H1 (cell line): ENCODE results near the gene EGLN3. TPM values are rescaled to one million over a fixed set of nuclear protein-coding genes. Genes with fewer than 3 reads are reported as not detected.

Source experiments
- CTCF ChIA-PET: fragments of 300-600 bp; sonication (Branson Sonifier 250); formaldehyde crosslinking; loops from one replicate; lab custom pipeline; 2021; ENCODE audit not compliant: partially characterized antibody; lab: Charles Lee
- POLR2A ChIA-PET: fragments of 300-600 bp; sonication (Branson Sonifier 250); formaldehyde crosslinking; loops from one replicate; lab custom pipeline; 2021; ENCODE audit warnings: inconsistent platforms; ENCODE audit not compliant: partially characterized antibody; lab: Charles Lee
- DNase-seq, 2 experiments: peaks; one replicate each; pipeline versions ENCODE4 v3.0.0 to v3.0.0-alpha.2; 2010 to 2022; ENCODE audit warnings: low spot score in 2 of 2, low read depth in 1 of 2, mixed read lengths in 1 of 2
- FAIRE-seq: peaks from 2 replicates; lab custom pipeline; 2011; peaks lifted over from hg19 to GRCh38; lab: Jason Lieb, UNC
- H2AFZ ChIP-seq: 2 replicates; pipeline ENCODE4 v1.8.1; 2012; ENCODE audit warnings: low read length, inconsistent platforms
- H2AK5ac ChIP-seq: 2 replicates; pipeline ENCODE4 v1.6.1; 2013; ENCODE audit warnings: low read depth, low read length
- H2BK120ac ChIP-seq: replicated peaks from 2 replicates; pipeline ENCODE3; 2013; ENCODE audit warnings: low read depth, low read length, inconsistent platforms
- H2BK12ac ChIP-seq: 2 replicates; pipeline ENCODE4 v1.6.1; 2013; ENCODE audit warnings: low read depth, low read length
- H2BK15ac ChIP-seq: 2 replicates; pipeline ENCODE4 v1.6.1; 2013; ENCODE audit warnings: low read length
- H2BK20ac ChIP-seq: 2 replicates; pipeline ENCODE4 v1.6.1; 2013; ENCODE audit warnings: low read length
- H2BK5ac ChIP-seq: 2 replicates; pipeline ENCODE4 v1.6.1; 2013; ENCODE audit warnings: low read depth, low read length
- H3K14ac ChIP-seq: 2 replicates; pipeline ENCODE4 v1.6.1; 2013; ENCODE audit warnings: inconsistent platforms; ENCODE audit not compliant: insufficient read length
- H3K18ac ChIP-seq: 2 replicates; pipeline ENCODE4 v1.6.1; 2013; ENCODE audit warnings: low read length; ENCODE audit errors: extremely low read depth
- H3K23ac ChIP-seq: 2 replicates; pipeline ENCODE4 v1.6.1; 2013; ENCODE audit warnings: inconsistent platforms; ENCODE audit not compliant: insufficient read length
- H3K23me2 ChIP-seq: 2 replicates; pipeline ENCODE4 v1.6.1; 2013; ENCODE audit warnings: low read depth, low read length
- H3K27ac ChIP-seq: 2 replicates; pipeline ENCODE4 v1.6.1; 2011; ENCODE audit warnings: low read depth, low read length, inconsistent platforms
- H3K27me3 ChIP-seq, 4 experiments: replicated peaks in 1 of 4; 1 replicate in 1 of 4; 2 replicates in 3 of 4; pipeline versions ENCODE4 v1.6.1 to v1.8.1; 2011 to 2013; ENCODE audit warnings: low read length in 3 of 4, mild to moderate bottlenecking in 3 of 4, inconsistent platforms in 2 of 4, mixed read lengths in 2 of 4, moderate library complexity in 1 of 4; ENCODE audit not compliant: control insufficient read depth in 3 of 4, insufficient read depth in 3 of 4; ENCODE audit errors: extremely low read depth in 1 of 4
- H3K36me3 ChIP-seq, 4 experiments: 2 replicates each; pipeline versions ENCODE4 v1.6.1 to v1.8.1; 2011 to 2013; ENCODE audit warnings: mild to moderate bottlenecking in 4 of 4, low read length in 3 of 4, moderate library complexity in 2 of 4, control low read depth in 1 of 4, inconsistent platforms in 1 of 4; ENCODE audit not compliant: insufficient read depth in 4 of 4, control insufficient read depth in 2 of 4
- H3K4ac ChIP-seq: replicated peaks from 2 replicates; pipeline ENCODE3; 2013; ENCODE audit warnings: low read length, low read depth, mixed read lengths, inconsistent platforms; ENCODE audit not compliant: insufficient read length
- H3K4me1 ChIP-seq, 4 experiments: replicated peaks in 1 of 4; 1 replicate in 1 of 4; 2 replicates in 3 of 4; pipeline versions ENCODE4 v1.6.1 to v1.8.1; 2011 to 2013; ENCODE audit warnings: low read length in 3 of 4, inconsistent platforms in 2 of 4, mixed read lengths in 1 of 4; ENCODE audit not compliant: insufficient read depth in 4 of 4, control insufficient read depth in 3 of 4
- H3K4me2 ChIP-seq, 2 experiments: 2 replicates each; pipeline versions ENCODE4 v1.6.1 to v1.8.1; 2011 to 2013; ENCODE audit warnings: low read depth in 2 of 2, low read length in 2 of 2, control low read depth in 1 of 2, inconsistent platforms in 1 of 2, mild to moderate bottlenecking in 1 of 2; ENCODE audit not compliant: insufficient read depth in 1 of 2
- H3K4me3 ChIP-seq, 4 experiments: fragments of 200-600, 300-600 bp in 1 of 4; sonication (generic), shearing (Covaris generic), sonication (Bioruptor Twin) in 1 of 4; 2 replicates each; pipeline versions ENCODE4 v1.5.1 to v1.8.1; 2011 to 2016; ENCODE audit warnings: low read length in 4 of 4, low read depth in 3 of 4, control low read depth in 2 of 4, inconsistent platforms in 2 of 4, mild to moderate bottlenecking in 2 of 4, mixed read lengths in 1 of 4, moderate library complexity in 1 of 4; ENCODE audit not compliant: insufficient read depth in 2 of 4; ENCODE audit errors: extremely low read depth in 1 of 4
- H3K56ac ChIP-seq: replicated peaks from 2 replicates; pipeline ENCODE3; 2013; ENCODE audit warnings: low read depth, mild to moderate bottlenecking, mixed read lengths, low read length, inconsistent platforms; ENCODE audit not compliant: insufficient read length
- H3K79me1 ChIP-seq: 2 replicates; pipeline ENCODE4 v1.6.1; 2013; ENCODE audit warnings: low read depth, low read length, control low read depth
- H3K79me2 ChIP-seq, 2 experiments: 2 replicates each; pipeline versions ENCODE4 v1.6.1 to v1.8.1; 2012 to 2013; ENCODE audit warnings: low read length in 2 of 2, mild to moderate bottlenecking in 2 of 2, inconsistent platforms in 1 of 2; ENCODE audit not compliant: insufficient read depth in 2 of 2, control insufficient read depth in 1 of 2
- H3K9ac ChIP-seq, 4 experiments: replicated peaks in 1 of 4; 1 replicate in 1 of 4; 2 replicates in 3 of 4; pipeline versions ENCODE4 v1.6.1 to v1.8.1; 2011 to 2013; ENCODE audit warnings: low read depth in 3 of 4, low read length in 3 of 4, control low read depth in 2 of 4, mild to moderate bottlenecking in 2 of 4, moderate library complexity in 2 of 4, inconsistent platforms in 1 of 4; ENCODE audit errors: extremely low read depth in 1 of 4
- H3K9me3 ChIP-seq, 2 experiments: 2 replicates each; pipeline versions ENCODE4 v1.6.1 to v1.8.1; 2012 to 2013; ENCODE audit warnings: mild to moderate bottlenecking in 2 of 2, moderate library complexity in 2 of 2, control low read depth in 1 of 2, inconsistent platforms in 1 of 2, low read depth in 1 of 2, low read length in 1 of 2, mixed read lengths in 1 of 2; ENCODE audit not compliant: insufficient read depth in 2 of 2
- H4K20me1 ChIP-seq, 2 experiments: replicated peaks in 1 of 2; 2 replicates each; pipeline versions ENCODE3 to v1.8.1; 2011 to 2013; ENCODE audit warnings: inconsistent platforms in 2 of 2, low read length in 2 of 2, mild to moderate bottlenecking in 1 of 2; ENCODE audit not compliant: insufficient read depth in 2 of 2, control insufficient read depth in 1 of 2
- H4K5ac ChIP-seq: 2 replicates; pipeline ENCODE4 v1.6.1; 2013; ENCODE audit warnings: low read length, low read depth, mixed read lengths, inconsistent platforms; ENCODE audit not compliant: insufficient read length
- H4K8ac ChIP-seq: 2 replicates; pipeline ENCODE4 v1.8.0; 2013; ENCODE audit warnings: mild to moderate bottlenecking, moderate library complexity, low read length, inconsistent platforms; ENCODE audit not compliant: insufficient read depth; ENCODE audit errors: extremely low read depth
- H4K91ac ChIP-seq: replicated peaks from 2 replicates; pipeline ENCODE3; 2013; ENCODE audit warnings: low read length, mixed read lengths, inconsistent platforms; ENCODE audit not compliant: insufficient read length
- ATF2 ChIP-seq: IDR thresholded peaks from 2 replicates; pipeline ENCODE4 v1.6.1; 2012; ENCODE audit warnings: low read length, inconsistent platforms
- ATF3 ChIP-seq: IDR thresholded peaks from 2 replicates; pipeline ENCODE4 v1.6.1; 2011; ENCODE audit warnings: low read depth, mild to moderate bottlenecking, low read length; ENCODE audit not compliant: insufficient read depth
- BRCA1 ChIP-seq: IDR thresholded peaks from 2 replicates; pipeline ENCODE4 v1.6.1; 2012; ENCODE audit warnings: low read depth, low read length, improper control_type of control experiment
- CHD1 ChIP-seq: IDR thresholded peaks from 2 replicates; pipeline ENCODE4 v1.6.1; 2012; ENCODE audit warnings: low read depth, low read length, improper control_type of control experiment
- CTCF ChIP-seq, 3 experiments: IDR thresholded peaks; 1 replicate in 2 of 3; 2 replicates in 1 of 3; pipeline versions ENCODE4 v1.5.1 to v1.6.1; 2011; ENCODE audit warnings: low read length in 3 of 3, mild to moderate bottlenecking in 3 of 3, inconsistent platforms in 2 of 3, low read depth in 1 of 3, moderate library complexity in 1 of 3; ENCODE audit not compliant: insufficient read depth in 1 of 3; ENCODE audit errors: control extremely low read depth in 1 of 3
- MAFK ChIP-seq: IDR thresholded peaks from 2 replicates; pipeline ENCODE4 v1.6.1; 2012; ENCODE audit warnings: low read depth, mild to moderate bottlenecking, improper control_type of control experiment, low read length
- RAD21 ChIP-seq, 2 experiments: IDR thresholded peaks in 1 of 2; conservative IDR thresholded peaks in 1 of 2; 2 replicates each; pipeline ENCODE4 v1.6.1; 2011; ENCODE audit warnings: low read depth in 2 of 2, low read length in 2 of 2, improper control_type of control experiment in 1 of 2, inconsistent platforms in 1 of 2, mild to moderate bottlenecking in 1 of 2, moderate library complexity in 1 of 2
- WGBS, 2 experiments: shearing (Covaris generic) in 1 of 2; methylation state at CpG; one replicate each; pipeline versions ENCODE4 v1.1.6 to v1.1.7; 2013 to 2015; ENCODE audit warnings: low lambda C conversion rate in 2 of 2, mixed read lengths in 2 of 2, inconsistent platforms in 1 of 2, low coverage in 1 of 2, missing lambda C conversion rate in 1 of 2; ENCODE audit not compliant: insufficient replicate concordance in 2 of 2, insufficient coverage in 1 of 2, insufficient read length in 1 of 2; ENCODE audit errors: extremely low coverage in 1 of 2, missing lambda C conversion rate in 1 of 2; 5-methylcytosine and 5-hydroxymethylcytosine counted together
- polyA plus RNA-seq, 7 experiments: library from polyadenylated mRNA; depleted of rRNA in 3 of 7; stranded (reverse) in 5 of 7; unstranded in 2 of 7; fragments of >200 nt in 5 of 7; fragments of 200-250 nt in 2 of 7; gene quantifications; 1 replicate in 5 of 7; 2 replicates in 1 of 7; 4 replicates in 1 of 7; pipeline versions ENCODE4 v1.2.1 to v1.2.3, GENCODE V29; 2011 to 2013; ENCODE audit warnings: missing spikeins in 2 of 7, mixed read lengths in 2 of 7
- total RNA-seq: library from RNA; stranded (reverse); fragmentation: NEBNext Ultra II Directional; extraction: Animal tissue kit (Norgen Biotek cat#: 25700); gene quantifications from 2 replicates; pipeline ENCODE4 v1.2.1, GENCODE V29; 2021

Gene EGLN3
- total and polyA plus RNA-seq, 2 of the 8 experiments (the other 6 are each of a cell fraction or from before 2014, with no cell fraction given): 10.6 to 27.3 TPM

- Histone ChIP-seq H3K9me3 (no peaks in the 10 kb centered on the region), H2BK5ac (no peak overlapping the region), H3K56ac (no peak overlapping the region), H3K4me3 (no peak overlapping the region), H3K23me2 (no peaks in the 10 kb centered on the region), H2BK20ac (no peak overlapping the region), H4K8ac (no peak overlapping the region), H3K79me2 (no peaks in the 10 kb centered on the region), H4K91ac (no peak overlapping the region), H3K14ac (no peak overlapping the region), H3K27me3 (no peaks in the 10 kb centered on the region), H3K9ac (no peak overlapping the region), H3K36me3 (no peaks in the 10 kb centered on the region), H3K4me2 (no peak overlapping the region), H2AK5ac (peak overlapping the region; percentile 16; the same call in 1 of the 2 replicates), H3K79me1 (no peaks in the 10 kb centered on the region), H3K23ac (no peak overlapping the region), H2BK15ac (no peak overlapping the region), H4K20me1 (no peaks in the 10 kb centered on the region), H3K27ac (no peak overlapping the region), H3K18ac (no peak overlapping the region), H2BK120ac (no peak overlapping the region), H2BK12ac (no peak overlapping the region), H3K4ac (no peak overlapping the region), H2AFZ (no peak overlapping the region), H4K5ac (no peak overlapping the region), H3K4me1 (peaks cover 0 to 3% (median 1%) of the 10 kb centered on the region in 4 experiments; a peak in 3 of 7 replicates)
- FAIRE-seq (no peak), DNase-seq (no peak)
- CTCF ChIA-PET: interaction anchor here (1.5 to 1.7 kb wide), 2 partner anchors 14 to 137 kb away, joined by 3 to 4 read pairs; no protein-coding TSS in a partner anchor
- POLR2A ChIA-PET: interaction anchor here (1.3 kb wide), 1 partner anchor 52 kb away, joined by 3 read pairs; no protein-coding TSS in a partner anchor
- 88% methylated on average over 3 of the region's 3 CpGs; no CpG with 5 or more reads in 1 of the 2 experiments for WGBS, 2 experiments
- TF ChIP-seq ATF3 (no peak), ATF2 (no peak), MAFK (no peak), CHD1 (no peak), CTCF (IDR thresholded peaks at IDR 0.05; ENCODE audit: control extremely low read depth in 1 of 3, insufficient read depth in 1 of 3, low read depth in 1 of 3, low read length in 3 of 3) (no peak), RAD21 (IDR thresholded peaks at IDR 0.05 in 1 of 2, conservative IDR thresholded peaks at IDR 0.05 in 1 of 2; ENCODE audit: low read depth in 2 of 2, low read length in 2 of 2) (no peak), BRCA1 (no peak)
Measured at GRCh38 chr14:33962016-33962415, 11.1 kb upstream of the EGLN3 start.
